GM21619 (cell line): ENCODE measurements around the gene ARHGEF19.

Experiments used
- ATAC-seq: cut with Tn5 transposase; IDR thresholded peaks from one replicate; pipeline ENCODE4 v1.9.1; 2021; ENCODE audit not compliant: unreplicated experiment

Gene ARHGEF19

GRCh38 chr1:16183765-16184556 is 28.5 kb downstream of the ARHGEF19 start:
- no peak for ATAC-seq

GRCh38 chr1:16183179-16183578 is 29.3 kb downstream of the ARHGEF19 start:
- ATAC-seq = no peak

GRCh38 chr1:16181887-16182719 is 30.3 kb downstream of the ARHGEF19 start:
- ATAC-seq = no peak

GRCh38 chr1:16180291-16180824 is 32.1 kb downstream of the ARHGEF19 start:
- no peak for ATAC-seq

- ATAC-seq = no peak
Observed at GRCh38 chr1:16178596-16179497, 33.6 kb downstream of the ARHGEF19 start.

- no peak for ATAC-seq
Observed at GRCh38 chr1:16177306-16177705, 35.1 kb downstream of the ARHGEF19 start.

- ATAC-seq = no peak
Observed at GRCh38 chr1:16176653-16177052, 35.8 kb downstream of the ARHGEF19 start.

- ATAC-seq = no peak
Observed at GRCh38 chr1:16175610-16176553, 36.6 kb downstream of the ARHGEF19 start.

GRCh38 chr1:16174886-16175598 is 37.4 kb downstream of the ARHGEF19 start:
- no peak for ATAC-seq

- no peak for ATAC-seq
Observed at GRCh38 chr1:16174261-16174868, 38.1 kb downstream of the ARHGEF19 start.

- no peak for ATAC-seq
Observed at GRCh38 chr1:16173447-16174260, 38.8 kb downstream of the ARHGEF19 start.

GRCh38 chr1:16172964-16173446 is 39.4 kb downstream of the ARHGEF19 start:
- ATAC-seq = no peak

GRCh38 chr1:16172218-16172830 is 40.1 kb downstream of the ARHGEF19 start:
- no peak for ATAC-seq

- ATAC-seq = no peak
Observed at GRCh38 chr1:16171314-16172151, 40.9 kb downstream of the ARHGEF19 start.

- no peak for ATAC-seq
Observed at GRCh38 chr1:16170283-16170673, 42.2 kb downstream of the ARHGEF19 start.

- no peak for ATAC-seq
Observed at GRCh38 chr1:16168622-16169360, 43.7 kb downstream of the ARHGEF19 start.
